ENCODE measurements around the gene CHD8. TPM values are rescaled to one million over a fixed set of nuclear protein-coding genes. Genes with fewer than 3 reads are reported as not detected.
A peak's percentile ranks its signal among the peaks of the same experiment; 100 is the strongest.

The CHD8 gene
- total RNA-seq (46.8 TPM), polyA plus RNA-seq (ENCODE audit: insufficient read depth in 1 of 8, insufficient read length in 8 of 8, low replicate concordance in 1 of 8) (10 to 100 TPM; 36.4 to 50.8 (median 42.6) TPM)
- long read RNA-seq, donor 1, transcript CHD8-214 (1 exons, 1,146 nt), result major isoform, 10 of 11 reads
- long read RNA-seq, donor 1, partial matches to known transcripts, result 0 of 11 reads
- long read RNA-seq, donor 1, other reads (novel, unspliced or antisense), result 0 of 11 reads
- long read RNA-seq, donor 2, partial matches to known transcripts, result 0 of 1 reads
- long read RNA-seq, donor 2, other reads (novel, unspliced or antisense), result 0 of 1 reads
- long read RNA-seq, donor 3, transcript CHD8-214 (1 exons, 1,146 nt), result major isoform, 5 of 5 reads
- long read RNA-seq, donor 3, partial matches to known transcripts, result 0 of 5 reads
- long read RNA-seq, donor 3, other reads (novel, unspliced or antisense), result 0 of 5 reads
- long read RNA-seq, donor 4, partial matches to known transcripts, result 0 of 3 reads
- long read RNA-seq, donor 4, other reads (novel, unspliced or antisense), result 0 of 3 reads
- long read RNA-seq, donor 5, transcript CHD8-214 (1 exons, 1,146 nt), result major isoform, 15 of 15 reads
- long read RNA-seq, donor 5, partial matches to known transcripts, result 0 of 15 reads
- long read RNA-seq, donor 5, other reads (novel, unspliced or antisense), result 0 of 15 reads
- long read RNA-seq, donor 6, transcript CHD8-214 (1 exons, 1,146 nt), result major isoform, 12 of 12 reads
- long read RNA-seq, donor 6, partial matches to known transcripts, result 0 of 12 reads
- long read RNA-seq, donor 6, other reads (novel, unspliced or antisense), result 0 of 12 reads
- long read RNA-seq, donor 7, transcript CHD8-214 (1 exons, 1,146 nt), result major isoform, 8 of 13 reads
- long read RNA-seq, donor 7, partial matches to known transcripts, result 5 of 13 reads
- long read RNA-seq, donor 7, other reads (novel, unspliced or antisense), result 0 of 13 reads
- long read RNA-seq, donor 8, transcript CHD8-214 (1 exons, 1,146 nt), result major isoform, 18 of 19 reads
- long read RNA-seq, donor 8, partial matches to known transcripts, result 0 of 19 reads
- long read RNA-seq, donor 8, other reads (novel, unspliced or antisense), result 0 of 19 reads
- long read RNA-seq, donor 9, transcript CHD8-214 (1 exons, 1,146 nt), result major isoform, 13 of 13 reads
- long read RNA-seq, donor 9, partial matches to known transcripts, result 0 of 13 reads
- long read RNA-seq, donor 9, other reads (novel, unspliced or antisense), result 0 of 13 reads
- long read RNA-seq, donor 10, full-length matches to known transcripts, result 18 of 18 reads
- long read RNA-seq, donor 10, partial matches to known transcripts, result 0 of 18 reads
- long read RNA-seq, donor 10, other reads (novel, unspliced or antisense), result 0 of 18 reads
- long read RNA-seq, donor 11, transcript CHD8-214 (1 exons, 1,146 nt), result major isoform, 11 of 12 reads
- long read RNA-seq, donor 11, partial matches to known transcripts, result 0 of 12 reads
- long read RNA-seq, donor 11, other reads (novel, unspliced or antisense), result 0 of 12 reads

- peak within 1 kb of the TSS; percentile 99 for H3K27ac ChIP-seq (ENCODE audit: low read length)
- H3K4me1 ChIP-seq (ENCODE audit: control insufficient read depth, insufficient read depth, low read length), result peaks cover 11% of the 10 kb centered on the region
- 0% methylated on average over 17 of the region's 36 CpGs for WGBS (ENCODE audit: insufficient coverage)
- no peaks in the 10 kb centered on the region for H3K27me3 ChIP-seq (ENCODE audit: control insufficient read depth, insufficient read depth, low read length)
- peak within 1 kb of the TSS; percentile 97 for H3K4me3 ChIP-seq (ENCODE audit: low read length)
- no peaks in the 10 kb centered on the region for H3K9me3 ChIP-seq (replicated peaks; ENCODE audit: control insufficient read depth, low read depth, low read length)
- H3K36me3 ChIP-seq (ENCODE audit: control insufficient read depth, insufficient read depth, low read length), result peaks cover 7% of the 10 kb centered on the region
- DNase-seq, result peak; percentile 100
Measured at GRCh38 chr14:21455912-21456667, at the start of gene CHD8. Gene CHD8 (minus strand): TSS chr14:21456123. CDS start chr14:21431643, 24,480 bp downstream.

GRCh38 chr14:21505012-21505553, 49.2 kb upstream of the CHD8 start:
- Histone ChIP-seq H3K4me3 (ENCODE audit: low read length) (no peak overlapping the region), H3K4me1 (ENCODE audit: control insufficient read depth, insufficient read depth, low read length) (peaks cover under 1% of the 10 kb centered on the region), H3K36me3 (ENCODE audit: control insufficient read depth, insufficient read depth, low read length) (peaks cover 41% of the 10 kb centered on the region), H3K27me3 (ENCODE audit: control insufficient read depth, insufficient read depth, low read length) (no peaks in the 10 kb centered on the region), H3K9me3 (replicated peaks; ENCODE audit: control insufficient read depth, low read depth, low read length) (no peaks in the 10 kb centered on the region), H3K27ac (ENCODE audit: low read length) (no peak overlapping the region)
- no peak for DNase-seq

- Histone ChIP-seq H3K4me1 (ENCODE audit: control insufficient read depth, insufficient read depth, low read length) (no peaks in the 10 kb centered on the region), H3K4me3 (ENCODE audit: low read length) (no peak overlapping the region), H3K27me3 (ENCODE audit: control insufficient read depth, insufficient read depth, low read length) (no peaks in the 10 kb centered on the region), H3K27ac (ENCODE audit: low read length) (no peak overlapping the region), H3K9me3 (replicated peaks; ENCODE audit: control insufficient read depth, low read depth, low read length) (no peaks in the 10 kb centered on the region), H3K36me3 (ENCODE audit: control insufficient read depth, insufficient read depth, low read length) (peaks cover 52% of the 10 kb centered on the region)
- WGBS (ENCODE audit: insufficient coverage), result 84% methylated on average over 2 of the region's 4 CpGs
- no peak for DNase-seq
Measured at GRCh38 chr14:21503376-21503775, 47.5 kb upstream of the CHD8 start.

GRCh38 chr14:21501568-21501967, 45.6 kb upstream of the CHD8 start:
- WGBS (ENCODE audit: insufficient coverage), result no CpG with 5 or more reads among the region's 5 CpGs
- no peak overlapping the region for H3K27ac ChIP-seq (ENCODE audit: low read length)
- no peak for DNase-seq

GRCh38 chr14:21498540-21499526, 42.9 kb upstream of the CHD8 start:
- Histone ChIP-seq H3K27me3 (ENCODE audit: control insufficient read depth, insufficient read depth, low read length) (no peaks in the 10 kb centered on the region), H3K4me1 (ENCODE audit: control insufficient read depth, insufficient read depth, low read length) (no peaks in the 10 kb centered on the region), H3K4me3 (ENCODE audit: low read length) (no peak overlapping the region), H3K27ac (ENCODE audit: low read length) (no peak overlapping the region), H3K36me3 (ENCODE audit: control insufficient read depth, insufficient read depth, low read length) (peaks cover 73% of the 10 kb centered on the region), H3K9me3 (replicated peaks; ENCODE audit: control insufficient read depth, low read depth, low read length) (no peaks in the 10 kb centered on the region)
- 55% methylated on average over 3 of the region's 5 CpGs for WGBS (ENCODE audit: insufficient coverage)
- DNase-seq, result peak; percentile 67

More at GRCh38 chr14:21501568-21501967, 45.6 kb upstream of the CHD8 start:
- no peaks in the 10 kb centered on the region for H3K27me3 ChIP-seq (ENCODE audit: control insufficient read depth, insufficient read depth, low read length)
- no peaks in the 10 kb centered on the region for H3K9me3 ChIP-seq (replicated peaks; ENCODE audit: control insufficient read depth, low read depth, low read length)
- H3K4me3 ChIP-seq (ENCODE audit: low read length), result no peak overlapping the region
- peaks cover 58% of the 10 kb centered on the region for H3K36me3 ChIP-seq (ENCODE audit: control insufficient read depth, insufficient read depth, low read length)
- H3K4me1 ChIP-seq (ENCODE audit: control insufficient read depth, insufficient read depth, low read length), result no peaks in the 10 kb centered on the region

GRCh38 chr14:21496453-21496852, 40.5 kb upstream of the CHD8 start:
- Histone ChIP-seq H3K36me3 (ENCODE audit: control insufficient read depth, insufficient read depth, low read length) (peaks cover 69% of the 10 kb centered on the region), H3K27ac (ENCODE audit: low read length) (no peak overlapping the region), H3K4me3 (ENCODE audit: low read length) (no peak overlapping the region), H3K27me3 (ENCODE audit: control insufficient read depth, insufficient read depth, low read length) (no peaks in the 10 kb centered on the region), H3K9me3 (replicated peaks; ENCODE audit: control insufficient read depth, low read depth, low read length) (no peaks in the 10 kb centered on the region), H3K4me1 (ENCODE audit: control insufficient read depth, insufficient read depth, low read length) (no peaks in the 10 kb centered on the region)
- DNase-seq, result no peak
- WGBS (ENCODE audit: insufficient coverage), result 89% methylated on average over 1 of the region's 2 CpGs

GRCh38 chr14:21494902-21495762, 39.2 kb upstream of the CHD8 start:
- no CpG with 5 or more reads among the region's 2 CpGs for WGBS (ENCODE audit: insufficient coverage)
- DNase-seq, result no peak
- no peaks in the 10 kb centered on the region for H3K4me1 ChIP-seq (ENCODE audit: control insufficient read depth, insufficient read depth, low read length)
- H3K36me3 ChIP-seq (ENCODE audit: control insufficient read depth, insufficient read depth, low read length), result peaks cover 69% of the 10 kb centered on the region
- H3K27ac ChIP-seq (ENCODE audit: low read length), result no peak overlapping the region
- H3K9me3 ChIP-seq (replicated peaks; ENCODE audit: control insufficient read depth, low read depth, low read length), result no peaks in the 10 kb centered on the region
- H3K27me3 ChIP-seq (ENCODE audit: control insufficient read depth, insufficient read depth, low read length), result no peaks in the 10 kb centered on the region
- no peak overlapping the region for H3K4me3 ChIP-seq (ENCODE audit: low read length)
